Stomach (tissue), 4 donors: ENCODE data around the gene MSL2.

Experiments
- CTCF ChIP-seq, 7 experiments: fragments of 450-650 bp in 4 of 7; fragments of 200-600 bp in 3 of 7; sonication (generic) in 3 of 7; IDR thresholded peaks; one replicate each; pipeline ENCODE4 v1.5.1; 2016 to 2019; ENCODE audit warnings: antibody characterized with exemption in 7 of 7, control low read depth in 2 of 7, mild to moderate bottlenecking in 1 of 7
- POLR2A ChIP-seq, 4 donors: fragments of 450-650 bp; IDR thresholded peaks; one replicate each; pipeline ENCODE4 v1.6.1; 2016; ENCODE audit warnings: antibody characterized with exemption in 4 of 4, control low read depth in 2 of 4, mild to moderate bottlenecking in 1 of 4, moderate library complexity in 1 of 4

- no peak for TF ChIP-seq CTCF (IDR thresholded peaks at IDR 0.05)
- no peak for TF ChIP-seq POLR2A (IDR thresholded peaks at IDR 0.05)
These were observed 43.0 kb upstream of the MSL2 start for GRCh38 chr3:136239094-136239493.
